Measurements from ENCODE around the gene CHAT.

Gene CHAT
- total RNA-seq, result 0 reads per million in 4 donors

GRCh38 chr10:49613882-49614241 lies at the start of gene CHAT:
Gene CHAT (plus strand): TSS chr10:49614037. CDS start chr10:49614190, 153 bp downstream.
- DNase-seq, result no peak

GRCh38 chr10:49564461-49565009 lies 49.3 kb upstream of the CHAT start:
- DNase-seq, result no peak

- DNase-seq, result no peak
These were observed 46.0 kb upstream of the CHAT start for GRCh38 chr10:49567810-49568209.

- no peak for DNase-seq
These were observed 45.6 kb upstream of the CHAT start for GRCh38 chr10:49568235-49568634.

GRCh38 chr10:49569031-49569631 lies 44.7 kb upstream of the CHAT start:
- no peak for DNase-seq

- no peak for DNase-seq
These were observed 42.4 kb upstream of the CHAT start for GRCh38 chr10:49571388-49571787.

- no peak for DNase-seq
These were observed 41.2 kb upstream of the CHAT start for GRCh38 chr10:49572594-49573114.

- DNase-seq, result no peak
These were observed 38.3 kb upstream of the CHAT start for GRCh38 chr10:49575489-49576072.

- no peak for DNase-seq
These were observed 36.5 kb upstream of the CHAT start for GRCh38 chr10:49577182-49577925.

- no peak for DNase-seq
These were observed 35.4 kb upstream of the CHAT start for GRCh38 chr10:49578392-49578791.

GRCh38 chr10:49579621-49580020 lies 34.2 kb upstream of the CHAT start:
- no peak for DNase-seq

- DNase-seq, result no peak
These were observed 28.4 kb upstream of the CHAT start for GRCh38 chr10:49585387-49585786.

- no peak for DNase-seq
These were observed 25.9 kb upstream of the CHAT start for GRCh38 chr10:49587981-49588380.

GRCh38 chr10:49592726-49593563 lies 20.9 kb upstream of the CHAT start:
- DNase-seq, result peak in 3 of 5 donors; percentile 13 to 38 (median 23)

- no peak for DNase-seq
These were observed 20.3 kb upstream of the CHAT start for GRCh38 chr10:49593564-49593875.

- DNase-seq, result no peak
These were observed 19.8 kb upstream of the CHAT start for GRCh38 chr10:49593998-49594397.

GRCh38 chr10:49594594-49594993 lies 19.2 kb upstream of the CHAT start:
- DNase-seq, result peak in 1 of 5 donors; percentile 5

- DNase-seq, result no peak
These were observed 18.7 kb upstream of the CHAT start for GRCh38 chr10:49595003-49595712.

GRCh38 chr10:49595713-49596492 lies 17.9 kb upstream of the CHAT start:
- no peak for DNase-seq

- no peak for DNase-seq
These were observed 17.4 kb upstream of the CHAT start for GRCh38 chr10:49596493-49596809.

GRCh38 chr10:49596836-49597235 lies 17.0 kb upstream of the CHAT start:
- DNase-seq, result no peak
